HepG2 (cell line): ENCODE measurements around the gene DLG4. TPM values are rescaled to one million over a fixed set of nuclear protein-coding genes. Genes with fewer than 3 reads are reported as not detected.
A peak's percentile ranks its signal among the peaks of the same experiment; 100 is the strongest.

ENCODE experiments used
- ATAC-seq: fragments of 200-7000 bp; cut with Tn5 transposase; 3 replicates; pipeline ENCODE4 v1.9.1; 2020; ENCODE audit warnings: mild to moderate bottlenecking, moderate library complexity
- BruUV-seq: library from RNA; stranded (reverse); fragments of 400-500 nt; replicated peaks from 2 replicates; lab custom pipeline; 2021; lab: Mats Ljungman, UMichigan
- CTCF ChIA-PET: fragments of 300-600 bp; formaldehyde crosslinking; extraction: SDS; loops from one replicate; lab custom pipeline; 2021; ENCODE audit warnings: low total read pairs, inconsistent platforms, low intra/inter-chr PET ratio; lab: Yijun Ruan, JAX
- POLR2A ChIA-PET: fragments of 350-600 bp; sonication (Branson Sonifier 250); formaldehyde crosslinking; loops from one replicate; lab custom pipeline; 2020; ENCODE audit warnings: antibody characterized with exemption, inconsistent platforms; lab: Yijun Ruan, JAX
- DNase-seq: peaks from one replicate; pipeline ENCODE4 v3.0.0-alpha.2; 2015; ENCODE audit warnings: low spot score
- FAIRE-seq: peaks from 3 replicates; lab custom pipeline; 2011; peaks lifted over from hg19 to GRCh38; lab: Jason Lieb, UNC
- H2AFZ ChIP-seq: one replicate; pipeline ENCODE4 v1.6.1; 2011; ENCODE audit warnings: low read length, inconsistent platforms
- H3K27ac ChIP-seq: fragments of 300-600 bp; 3 replicates; pipeline ENCODE4 v1.8.0; 2011; ENCODE audit warnings: mixed run types, mild to moderate bottlenecking, mixed read lengths, low read length, inconsistent platforms; ENCODE audit not compliant: insufficient read depth; ENCODE audit errors: extremely low read length
- H3K27me3 ChIP-seq, 2 experiments: fragments of 200-600 bp in 1 of 2; 2 replicates in 1 of 2; 3 replicates in 1 of 2; pipeline versions ENCODE4 v1.6.0 to v1.8.0; 2011; ENCODE audit warnings: low read length in 2 of 2, mild to moderate bottlenecking in 2 of 2, moderate library complexity in 2 of 2, inconsistent platforms in 1 of 2; ENCODE audit not compliant: insufficient read depth in 2 of 2, control insufficient read depth in 1 of 2
- H3K36me3 ChIP-seq, 2 experiments: fragments of 200-600 bp in 1 of 2; replicated peaks in 1 of 2; 2 replicates in 1 of 2; 3 replicates in 1 of 2; pipeline versions ENCODE4 v1.5.1 to v1.8.0; 2011; ENCODE audit warnings: low read length in 2 of 2, inconsistent platforms in 1 of 2; ENCODE audit not compliant: insufficient read depth in 2 of 2, control insufficient read depth in 1 of 2
- H3K4me1 ChIP-seq: 2 replicates; pipeline ENCODE4 v1.5.1; 2012; ENCODE audit warnings: low read length, inconsistent platforms; ENCODE audit not compliant: insufficient read depth
- H3K4me2 ChIP-seq: 2 replicates; pipeline ENCODE4 v1.6.0; 2011; ENCODE audit warnings: low read depth, low read length, inconsistent platforms
- H3K4me3 ChIP-seq, 3 experiments: fragments of 200-600 bp in 1 of 3; sonication (generic), shearing (Covaris generic) in 1 of 3; replicated peaks in 1 of 3; 2 replicates each; pipeline ENCODE4 v1.5.1; 2011 to 2016; ENCODE audit warnings: low read length in 3 of 3, inconsistent platforms in 2 of 3, low read depth in 2 of 3, mild to moderate bottlenecking in 2 of 3, control low read depth in 1 of 3, mixed read lengths in 1 of 3; ENCODE audit not compliant: insufficient read depth in 1 of 3
- H3K79me2 ChIP-seq: one replicate; pipeline ENCODE4 v1.6.1; 2011; ENCODE audit warnings: low read length, inconsistent platforms; ENCODE audit not compliant: insufficient read depth
- H3K9ac ChIP-seq: 2 replicates; pipeline ENCODE4 v1.6.0; 2011; ENCODE audit warnings: mild to moderate bottlenecking, low read depth, low read length, inconsistent platforms; ENCODE audit not compliant: insufficient read depth
- H3K9me3 ChIP-seq: 2 replicates; pipeline ENCODE4 v1.5.1; 2012; ENCODE audit warnings: mild to moderate bottlenecking, low read length
- H4K20me1 ChIP-seq: 2 replicates; pipeline ENCODE4 v1.6.0; 2011; ENCODE audit warnings: inconsistent platforms, mild to moderate bottlenecking, low read length, moderate library complexity; ENCODE audit not compliant: insufficient read depth
- FOXK1 ChIP-seq: sonication (generic); formaldehyde crosslinking; IDR thresholded peaks from 2 replicates; pipeline ENCODE4 v1.4.0; 2020; ENCODE audit warnings: low read depth, missing genetic modification reagents, borderline replicate concordance
- HBP1 ChIP-seq: IDR thresholded peaks from 2 replicates; pipeline ENCODE4 v1.6.1; 2016; ENCODE audit warnings: low read depth, control low read depth
- JUN ChIP-seq: sonication (generic); formaldehyde crosslinking; IDR thresholded peaks from 2 replicates; pipeline ENCODE4 v1.4.0; 2020; ENCODE audit warnings: mild to moderate bottlenecking, missing genetic modification reagents
- KDM6A ChIP-seq: IDR thresholded peaks from 2 replicates; pipeline ENCODE4 v1.6.1; 2016; ENCODE audit warnings: low read depth
- PHB2 ChIP-seq: fragments of 450-650 bp; IDR thresholded peaks from 2 replicates; pipeline ENCODE4 v1.6.1; 2018; ENCODE audit not compliant: partially characterized antibody
- RCOR2 ChIP-seq: IDR thresholded peaks from 2 replicates; pipeline ENCODE4 v1.6.1; 2016; ENCODE audit warnings: missing biosample characterization, missing genetic modification reagents
- SMARCC2 ChIP-seq: fragments of 450-650 bp; IDR thresholded peaks from 2 replicates; pipeline ENCODE4 v1.6.1; 2017; ENCODE audit warnings: antibody characterized with exemption, mild to moderate bottlenecking
- SOX5 ChIP-seq: IDR thresholded peaks from 2 replicates; pipeline ENCODE4 v1.6.1; 2016; ENCODE audit warnings: borderline replicate concordance
- SP1 ChIP-seq, 2 experiments: fragments of 450-650 bp in 1 of 2; sonication (generic) in 1 of 2; formaldehyde crosslinking in 1 of 2; IDR thresholded peaks; 2 replicates each; pipeline versions ENCODE4 v1.4.0 to v1.6.1; 2016 to 2020; ENCODE audit warnings: missing genetic modification reagents in 1 of 2
- ZBTB39 ChIP-seq: sonication (generic); formaldehyde crosslinking; IDR thresholded peaks from 2 replicates; pipeline ENCODE4 v1.5.0; 2020; ENCODE audit warnings: missing genetic modification reagents
- ZNF136 ChIP-seq: sonication (generic); formaldehyde crosslinking; IDR thresholded peaks from 2 replicates; pipeline ENCODE4 v1.8.1; 2022; ENCODE audit warnings: low read depth, mild to moderate bottlenecking, moderate library complexity, missing genetic modification reagents
- ZNF263 ChIP-seq: sonication (generic); formaldehyde crosslinking; IDR thresholded peaks from 2 replicates; pipeline ENCODE4 v1.4.0; 2020; ENCODE audit warnings: missing genetic modification reagents
- ZNF282 ChIP-seq: fragments of 450-650 bp; IDR thresholded peaks from 2 replicates; pipeline ENCODE4 v1.6.1; 2018; ENCODE audit not compliant: partially characterized antibody
- ZNF674 ChIP-seq: sonication (generic); formaldehyde crosslinking; IDR thresholded peaks from 2 replicates; pipeline ENCODE4 v1.5.0; 2020; ENCODE audit warnings: low read depth, mild to moderate bottlenecking, missing genetic modification reagents
- ZSCAN21 ChIP-seq: sonication (generic); formaldehyde crosslinking; IDR thresholded peaks from 2 replicates; pipeline ENCODE4 v1.8.0; 2022; ENCODE audit warnings: mild to moderate bottlenecking, missing genetic modification reagents, moderate library complexity, borderline replicate concordance
- WGBS: methylation state at CpG from one replicate; pipeline ENCODE4 v1.1.6; 2017; ENCODE audit warnings: low lambda C conversion rate; 5-methylcytosine and 5-hydroxymethylcytosine counted together
- in situ Hi-C: cut with HindIII; loops from 2 replicates; pipeline ENCODE4 v1.10.0; 2017; ENCODE audit warnings: low pct_unique_long_range_greater_than_20kb; ENCODE audit not compliant: extremely low pct_ligation_motif_present
- intact Hi-C: fragments of 100-400 bp; cut with micrococcal nuclease; formaldehyde crosslinking; loops from one replicate; pipeline ENCODE4 v1.10.0; 2022; ENCODE audit not compliant: unreplicated experiment
- polyA plus RNA-seq, 8 experiments: library from polyadenylated mRNA; depleted of rRNA in 3 of 8; stranded (reverse) in 7 of 8; unstranded in 1 of 8; fragments of >200 nt; fragmentation: Illumina TruSeq in 4 of 8; extraction: Trizol in 4 of 8; gene quantifications; 2 replicates each; pipeline versions ENCODE4 v1.2.1 to v1.2.3, GENCODE V29; 2011 to 2016; ENCODE audit warnings: low read depth in 4 of 8, missing spikeins in 1 of 8, mixed read lengths in 1 of 8; ENCODE audit not compliant: insufficient read depth in 1 of 8
- total RNA-seq, 5 experiments: library from RNA; depleted of rRNA; stranded (reverse); fragments of >200 nt; fragmentation: Illumina TruSeq; extraction: Trizol; gene quantifications; 2 replicates each; pipeline ENCODE4 v1.2.3, GENCODE V29; 2016; ENCODE audit warnings: low read depth in 1 of 5

Gene DLG4
- total and polyA plus RNA-seq, 2 of the 13 experiments (the other 11 are each of a cell fraction or from before 2014, with no cell fraction given) = 0.71 to 4.3 TPM

- no peaks in the 10 kb centered on the region for H3K9me3 ChIP-seq
- BruUV-seq = no TSS peak
- H4K20me1 ChIP-seq = no peaks in the 10 kb centered on the region
- CTCF ChIA-PET = interaction anchor here (4.0 kb wide), 1 partner anchor 87 kb away, joined by 64 read pairs; no protein-coding TSS in a partner anchor
- WGBS = 86% methylated on average over 8 of the region's 10 CpGs
- H3K4me3 ChIP-seq = no peak overlapping the region
- H3K9ac ChIP-seq = peak overlapping the region; percentile 58; the same call in 1 of the 2 replicates
- H3K4me1 ChIP-seq = peaks cover 43% of the 10 kb centered on the region
- no peak overlapping the region for H2AFZ ChIP-seq
- no peak for DNase-seq
- peak overlapping the region; percentile 77; the same call in 1 of the 2 replicates for H3K4me2 ChIP-seq
- H3K79me2 ChIP-seq = no peaks in the 10 kb centered on the region
- in situ Hi-C loops = loop anchor here (5.0 kb wide), 1 partner anchor 87 kb away; no protein-coding TSS in a partner anchor
- TF ChIP-seq HBP1 (CRISPR knock-in tag) = no peak
- TF ChIP-seq PHB2 = no peak
- TF ChIP-seq ZNF674 (CRISPR knock-in tag) = no peak
- TF ChIP-seq SMARCC2 = no peak
- no peak for TF ChIP-seq SOX5 (CRISPR knock-in tag)
- no peak for TF ChIP-seq KDM6A (CRISPR knock-in tag)
- no peak for TF ChIP-seq ZNF263
- no peak for TF ChIP-seq ZNF282
- TF ChIP-seq ZNF136 (CRISPR knock-in tag) = no peak
- TF ChIP-seq SP1 (IDR thresholded peaks at IDR 0.05) = no peak
- TF ChIP-seq SP1 (CRISPR knock-in tag; IDR thresholded peaks at IDR 0.05) = no peak
- TF ChIP-seq ZBTB39 (CRISPR knock-in tag) = no peak
- TF ChIP-seq RCOR2 = no peak
- TF ChIP-seq JUN (CRISPR knock-in tag) = no peak
- TF ChIP-seq FOXK1 = no peak
- no peak for TF ChIP-seq ZSCAN21 (CRISPR knock-in tag)
- TF ChIP-seq, all 625 proteins: peak for 0
- no peaks in the 10 kb centered on the region for H3K36me3 ChIP-seq
- POLR2A ChIA-PET = interaction anchor here (0.6 to 3.3 kb wide), 6 partner anchors 17 to 93 kb away, joined by 3 to 15 read pairs (median 6); partner anchors contain the start of gene ASGR2
- no peaks in the 10 kb centered on the region for H3K27me3 ChIP-seq
- ATAC-seq (peak; percentile 18), FAIRE-seq (no peak)
- intact Hi-C loops = loop anchor here (5.0 kb wide), 2 partner anchors 38 to 52 kb away; partner anchors contain the start of gene ASGR1
- peak overlapping the region; percentile 62 for H3K27ac ChIP-seq
Measured at GRCh38 chr17:7139400-7139799, 80.2 kb downstream of the DLG4 start.
